Hepatocyte (in vitro differentiated cells): Measurements from ENCODE around the gene ZBTB49. TPM values are rescaled to one million over a fixed set of nuclear protein-coding genes. Genes with fewer than 3 reads are reported as not detected.

Experiments used
- DNase-seq: peaks from one replicate; pipeline ENCODE4 v3.0.0-alpha.2; 2016; ENCODE audit warnings: low spot score
- H2AFZ ChIP-seq: fragments of 200-600 bp; sonication (generic); 2 replicates; pipeline ENCODE4 v1.6.0; 2016; ENCODE audit warnings: antibody characterized with exemption, mild to moderate bottlenecking
- H3K27ac ChIP-seq: fragments of 200-600 bp; sonication (generic); 2 replicates; pipeline ENCODE4 v1.5.1; 2016; ENCODE audit warnings: mild to moderate bottlenecking
- H3K27me3 ChIP-seq: fragments of 200-600 bp; sonication (generic); 2 replicates; pipeline ENCODE4 v1.6.1; 2016
- H3K36me3 ChIP-seq: fragments of 200-600 bp; sonication (generic); replicated peaks from 2 replicates; pipeline ENCODE4 v1.5.1; 2016; ENCODE audit warnings: low read depth; ENCODE audit not compliant: insufficient read depth
- H3K4me1 ChIP-seq: fragments of 200-600 bp; sonication (generic); 2 replicates; pipeline ENCODE4 v1.5.1; 2016; ENCODE audit warnings: mild to moderate bottlenecking, moderate library complexity; ENCODE audit not compliant: insufficient read depth
- H3K4me2 ChIP-seq: fragments of 200-600 bp; sonication (generic); 2 replicates; pipeline ENCODE4 v1.6.0; 2016
- H3K4me3 ChIP-seq: fragments of 200-600 bp; sonication (generic); 2 replicates; pipeline ENCODE4 v1.5.1; 2016; ENCODE audit warnings: mild to moderate bottlenecking
- H3K79me2 ChIP-seq: fragments of 200-600 bp; sonication (generic); 2 replicates; pipeline ENCODE4 v1.6.0; 2017; ENCODE audit warnings: mild to moderate bottlenecking
- H3K9me2 ChIP-seq: fragments of 200-600 bp; sonication (generic); replicated peaks from 2 replicates; pipeline ENCODE4 v1.6.0; 2017; ENCODE audit warnings: mild to moderate bottlenecking; ENCODE audit not compliant: insufficient read depth
- H3K9me3 ChIP-seq: fragments of 200-600 bp; sonication (generic); 2 replicates; pipeline ENCODE4 v1.5.1; 2016; ENCODE audit warnings: low read depth, mild to moderate bottlenecking
- H4K20me1 ChIP-seq: fragments of 200-600 bp; sonication (generic); 2 replicates; pipeline ENCODE4 v1.6.0; 2016; ENCODE audit warnings: mild to moderate bottlenecking; ENCODE audit not compliant: insufficient read depth, poor library complexity, severe bottlenecking
- EZH2 ChIP-seq: fragments of 200-600 bp; sonication (generic); IDR thresholded peaks from 2 replicates; pipeline ENCODE4 v1.6.1; 2016; ENCODE audit warnings: antibody characterized with exemption, mild to moderate bottlenecking, borderline replicate concordance
- EZH2phosphoT487 ChIP-seq: fragments of 200-600 bp; sonication (generic); IDR thresholded peaks from one replicate; pipeline ENCODE4 v1.6.1; 2018; ENCODE audit warnings: antibody characterized with exemption, mild to moderate bottlenecking, low read depth, moderate library complexity; ENCODE audit not compliant: unreplicated experiment, severe bottlenecking
- WGBS: methylation state at CpG from one replicate; pipeline ENCODE4 v1.1.6; 2016; ENCODE audit warnings: low lambda C conversion rate; ENCODE audit errors: missing lambda C conversion rate; 5-methylcytosine and 5-hydroxymethylcytosine counted together
- polyA plus RNA-seq: library from polyadenylated mRNA; unstranded; fragments of >200 nt; fragmentation: Nextera tagmentation; extraction: Ambion mirVana; gene quantifications from 2 replicates; pipeline ENCODE4 v1.2.1, GENCODE V29; 2016
- total RNA-seq: library from RNA; depleted of rRNA; stranded (reverse); fragments of >200 nt; gene quantifications from 2 replicates; pipeline ENCODE4 v1.2.3, GENCODE V29; 2014
- TF ChIP-seq, protein P1 (sequence below): fragments of 200-600 bp; sonication (generic); IDR thresholded peaks from 2 replicates; pipeline ENCODE4 v1.5.1; 2016; ENCODE audit warnings: antibody characterized with exemption, mild to moderate bottlenecking; ENCODE audit not compliant: poor library complexity

The ZBTB49 gene
- total and polyA plus RNA-seq, 2 experiments from 2014 or later = 2.2 to 3.3 TPM

DNA sequence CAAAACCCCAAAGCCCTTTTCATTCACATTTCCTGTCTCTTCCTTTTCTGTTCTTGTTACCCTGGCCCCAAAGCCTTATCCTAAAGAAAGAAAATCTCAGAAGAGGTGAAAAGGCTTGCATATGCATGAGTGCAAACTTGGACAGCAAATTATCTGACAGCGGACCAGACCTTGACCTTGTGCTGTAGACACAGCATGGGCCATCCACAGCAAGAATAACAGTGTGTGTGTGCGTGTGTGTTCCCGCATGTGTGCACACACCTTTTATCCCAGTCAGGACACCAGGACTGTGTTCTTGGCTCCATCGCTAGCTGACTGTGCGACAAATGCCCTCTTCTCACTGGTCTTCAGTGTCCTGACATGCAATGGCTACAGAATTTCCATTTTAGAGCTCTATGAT, 35.3 kb downstream of the ZBTB49 start:
- peak; percentile 1 for DNase-seq
- 86% methylated on average over 5 of the region's 5 CpGs for WGBS
- Histone ChIP-seq H3K79me2 (no peaks in the 10 kb centered on the region), H3K9me2 (no peaks in the 10 kb centered on the region), H4K20me1 (no peaks in the 10 kb centered on the region), H3K4me2 (no peak overlapping the region), H3K27me3 (no peaks in the 10 kb centered on the region), H3K36me3 (no peaks in the 10 kb centered on the region), H3K9me3 (no peaks in the 10 kb centered on the region), H3K4me3 (no peak overlapping the region), H3K27ac (no peak overlapping the region), H3K4me1 (no peaks in the 10 kb centered on the region), H2AFZ (no peak overlapping the region)
- TF ChIP-seq, protein P1, sequence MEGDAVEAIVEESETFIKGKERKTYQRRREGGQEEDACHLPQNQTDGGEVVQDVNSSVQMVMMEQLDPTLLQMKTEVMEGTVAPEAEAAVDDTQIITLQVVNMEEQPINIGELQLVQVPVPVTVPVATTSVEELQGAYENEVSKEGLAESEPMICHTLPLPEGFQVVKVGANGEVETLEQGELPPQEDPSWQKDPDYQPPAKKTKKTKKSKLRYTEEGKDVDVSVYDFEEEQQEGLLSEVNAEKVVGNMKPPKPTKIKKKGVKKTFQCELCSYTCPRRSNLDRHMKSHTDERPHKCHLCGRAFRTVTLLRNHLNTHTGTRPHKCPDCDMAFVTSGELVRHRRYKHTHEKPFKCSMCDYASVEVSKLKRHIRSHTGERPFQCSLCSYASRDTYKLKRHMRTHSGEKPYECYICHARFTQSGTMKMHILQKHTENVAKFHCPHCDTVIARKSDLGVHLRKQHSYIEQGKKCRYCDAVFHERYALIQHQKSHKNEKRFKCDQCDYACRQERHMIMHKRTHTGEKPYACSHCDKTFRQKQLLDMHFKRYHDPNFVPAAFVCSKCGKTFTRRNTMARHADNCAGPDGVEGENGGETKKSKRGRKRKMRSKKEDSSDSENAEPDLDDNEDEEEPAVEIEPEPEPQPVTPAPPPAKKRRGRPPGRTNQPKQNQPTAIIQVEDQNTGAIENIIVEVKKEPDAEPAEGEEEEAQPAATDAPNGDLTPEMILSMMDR = no peak
- no peak for TF ChIP-seq EZH2
- TF ChIP-seq EZH2phosphoT487 = no peak

DNA sequence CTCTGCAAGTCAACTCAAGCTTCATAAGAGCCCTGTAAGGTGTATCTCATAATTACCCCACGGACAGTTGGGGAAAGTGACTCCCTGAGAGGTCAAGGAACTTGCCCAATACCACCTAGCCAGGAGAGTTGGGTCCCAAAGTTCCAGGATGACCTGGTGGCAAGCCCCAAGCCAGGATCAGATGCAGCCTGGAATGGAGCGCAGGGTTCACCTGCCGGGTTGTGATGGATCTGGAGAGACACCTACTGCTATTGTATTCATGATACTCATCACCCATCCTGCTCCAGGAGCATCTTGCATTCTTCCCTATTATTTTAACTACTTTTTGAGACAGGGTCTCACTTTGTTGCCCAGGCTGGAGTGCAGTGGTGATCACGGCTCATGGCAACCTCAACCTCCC, 36.1 kb downstream of the ZBTB49 start:
- no peaks in the 10 kb centered on the region for H3K36me3 ChIP-seq
- no peak overlapping the region for H3K4me2 ChIP-seq
- TF ChIP-seq, protein P1 = no peak
- TF ChIP-seq EZH2 (no peak), EZH2phosphoT487 (no peak)
- no peaks in the 10 kb centered on the region for H3K4me1 ChIP-seq
- 91% methylated on average over 4 of the region's 4 CpGs for WGBS
- H3K9me2 ChIP-seq = no peaks in the 10 kb centered on the region
- H3K27ac ChIP-seq = no peak overlapping the region
- H3K4me3 ChIP-seq = no peak overlapping the region
- H3K27me3 ChIP-seq = no peaks in the 10 kb centered on the region
- H2AFZ ChIP-seq = no peak overlapping the region
- H3K79me2 ChIP-seq = no peaks in the 10 kb centered on the region
- DNase-seq = no peak
- no peaks in the 10 kb centered on the region for H4K20me1 ChIP-seq
- no peaks in the 10 kb centered on the region for H3K9me3 ChIP-seq

DNA sequence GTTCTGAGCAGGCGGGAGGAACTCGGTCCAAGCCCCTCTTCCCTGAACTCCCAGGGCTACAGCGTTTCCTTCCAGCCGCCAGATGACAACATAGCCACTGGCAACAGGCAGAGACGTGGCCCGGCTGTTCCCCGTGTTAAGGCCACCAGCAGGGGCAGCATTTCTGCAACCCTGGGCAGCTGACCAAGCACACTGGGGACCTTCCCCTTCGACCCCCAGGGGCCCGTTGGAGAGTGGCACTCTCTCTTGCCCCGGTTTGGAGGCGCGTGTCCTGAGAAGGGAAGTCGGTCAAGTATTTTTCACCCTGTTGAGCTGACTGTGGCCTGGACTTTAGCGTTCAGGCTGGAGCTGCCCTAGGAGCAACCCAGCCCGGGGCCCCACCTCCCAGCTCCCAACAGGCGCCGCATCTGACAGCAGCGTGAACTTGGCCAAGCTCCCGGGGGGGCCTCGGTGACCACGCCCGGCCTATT, 37.6 kb downstream of the ZBTB49 start:
- H3K79me2 ChIP-seq = no peaks in the 10 kb centered on the region
- TF ChIP-seq EZH2 (no peak), EZH2phosphoT487 (no peak)
- TF ChIP-seq, protein P1 = peak; percentile 28
- H3K9me2 ChIP-seq = no peaks in the 10 kb centered on the region
- no peaks in the 10 kb centered on the region for H3K9me3 ChIP-seq
- no peak overlapping the region for H3K4me3 ChIP-seq
- H2AFZ ChIP-seq = peak overlapping the region; percentile 24
- DNase-seq = peak; percentile 42
- H3K4me2 ChIP-seq = no peak overlapping the region
- H3K27ac ChIP-seq = no peak overlapping the region
- no peaks in the 10 kb centered on the region for H3K36me3 ChIP-seq
- H3K4me1 ChIP-seq = no peaks in the 10 kb centered on the region
- H3K27me3 ChIP-seq = no peaks in the 10 kb centered on the region
- WGBS = 51% methylated on average over 21 of the region's 22 CpGs
- H4K20me1 ChIP-seq = no peaks in the 10 kb centered on the region

DNA sequence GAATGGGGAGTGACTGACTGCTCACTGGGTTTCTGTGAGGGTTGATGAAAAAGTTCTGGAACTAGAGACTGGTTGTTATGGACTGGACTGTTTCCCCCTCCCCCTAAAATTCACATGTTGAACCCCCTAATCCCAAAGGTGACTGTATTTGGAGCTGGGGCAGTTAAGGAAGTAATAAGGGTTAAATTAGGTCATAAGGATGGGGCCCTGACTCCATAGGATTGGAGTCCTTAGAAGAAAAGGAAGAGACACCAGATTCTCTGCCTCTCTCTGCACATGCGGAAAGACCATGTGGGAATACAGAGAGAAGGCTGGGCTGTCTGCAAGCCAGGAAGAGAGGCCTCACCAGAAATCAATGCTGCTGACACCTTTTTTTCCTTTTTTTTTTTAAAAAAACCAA, 38.2 kb downstream of the ZBTB49 start:
- no peaks in the 10 kb centered on the region for H3K27me3 ChIP-seq
- H3K9me3 ChIP-seq = no peaks in the 10 kb centered on the region
- H3K9me2 ChIP-seq = no peaks in the 10 kb centered on the region
- H2AFZ ChIP-seq = no peak overlapping the region
- DNase-seq = no peak
- 100% methylated on average over 1 of the region's 1 CpG for WGBS
- no peaks in the 10 kb centered on the region for H3K4me1 ChIP-seq
- no peaks in the 10 kb centered on the region for H3K36me3 ChIP-seq
- TF ChIP-seq EZH2 (no peak), EZH2phosphoT487 (no peak)
- TF ChIP-seq, protein P1 = no peak
- no peak overlapping the region for H3K27ac ChIP-seq
- no peak overlapping the region for H3K4me2 ChIP-seq
- no peak overlapping the region for H3K4me3 ChIP-seq
- no peaks in the 10 kb centered on the region for H3K79me2 ChIP-seq
- H4K20me1 ChIP-seq = no peaks in the 10 kb centered on the region
